ENCODE results near the gene PTPRN2. TPM values are rescaled to one million over a fixed set of nuclear protein-coding genes. Genes with fewer than 3 reads are reported as not detected.

PTPRN2 gene
- total RNA-seq, 1 experiment from 2014 or later = 0.11 TPM

DNA sequence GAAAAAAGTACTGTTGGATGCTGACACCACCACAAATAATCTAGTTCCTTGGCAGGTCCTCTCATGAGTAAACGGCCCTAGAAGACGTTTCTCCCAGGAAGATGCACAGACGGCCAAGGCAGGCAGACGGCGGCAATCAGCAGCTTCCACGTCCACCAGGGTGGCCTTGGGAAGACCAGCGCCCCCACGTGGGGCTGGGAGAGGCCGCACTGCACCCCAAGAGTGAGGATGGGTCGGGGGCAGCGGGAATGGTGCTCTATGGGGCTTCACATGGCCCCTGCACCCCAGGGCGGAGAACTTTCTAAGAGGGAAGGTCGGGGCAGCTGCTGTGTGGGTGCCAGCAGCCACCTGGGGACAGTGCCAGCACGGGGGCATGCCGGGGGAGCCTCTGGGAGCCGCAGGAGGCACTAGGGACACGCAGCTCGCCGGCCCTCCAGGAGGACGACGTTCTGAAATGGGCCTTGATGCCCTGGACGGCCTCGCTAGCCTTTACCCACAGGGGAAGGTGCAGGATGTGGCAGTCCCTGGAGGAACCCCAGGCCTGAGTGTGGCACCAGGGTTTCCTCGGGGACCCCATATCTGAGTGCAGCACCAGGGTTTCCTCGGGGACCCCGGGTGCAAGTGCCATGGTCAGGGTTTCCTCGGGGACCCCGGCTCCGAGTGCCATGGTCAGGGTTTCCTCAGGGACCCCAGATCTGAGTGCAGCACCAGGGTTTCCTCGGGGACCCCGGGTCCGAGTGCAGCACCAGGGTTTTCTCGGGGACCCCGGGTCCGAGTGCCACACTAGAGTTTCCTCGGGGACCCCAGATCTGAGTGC lies 710.9 kb downstream of the PTPRN2 start:
- no peak for DNase-seq (ENCODE audit: low spot score)
- Histone ChIP-seq H3K27me3 (replicated peaks; ENCODE audit: insufficient read depth, low read depth, low read length, poor library complexity) (no peaks in the 10 kb centered on the region), H3K4me3 (ENCODE audit: low read depth, low read length, poor library complexity, severe bottlenecking) (no peak overlapping the region), H3K9me3 (ENCODE audit: low read depth, low read length, poor library complexity, severe bottlenecking) (peaks cover 9% of the 10 kb centered on the region), H3K4me1 (ENCODE audit: insufficient read depth, low read length, poor library complexity, severe bottlenecking) (no peaks in the 10 kb centered on the region), H3K27ac (ENCODE audit: low read depth, low read length, poor library complexity, severe bottlenecking) (no peak overlapping the region), H3K36me3 (ENCODE audit: insufficient read depth, low read length, poor library complexity, severe bottlenecking) (no peaks in the 10 kb centered on the region)
- no TSS peak for BruUV-seq (replicated peaks)
- CTCF ChIA-PET = no interaction called here
- intact Hi-C loops (cut with micrococcal nuclease; ENCODE audit: unreplicated experiment) = no loop called here
- POLR2A ChIA-PET (ENCODE audit: low non-redundant PET) = no interaction called here
- TF ChIP-seq, protein P1, sequence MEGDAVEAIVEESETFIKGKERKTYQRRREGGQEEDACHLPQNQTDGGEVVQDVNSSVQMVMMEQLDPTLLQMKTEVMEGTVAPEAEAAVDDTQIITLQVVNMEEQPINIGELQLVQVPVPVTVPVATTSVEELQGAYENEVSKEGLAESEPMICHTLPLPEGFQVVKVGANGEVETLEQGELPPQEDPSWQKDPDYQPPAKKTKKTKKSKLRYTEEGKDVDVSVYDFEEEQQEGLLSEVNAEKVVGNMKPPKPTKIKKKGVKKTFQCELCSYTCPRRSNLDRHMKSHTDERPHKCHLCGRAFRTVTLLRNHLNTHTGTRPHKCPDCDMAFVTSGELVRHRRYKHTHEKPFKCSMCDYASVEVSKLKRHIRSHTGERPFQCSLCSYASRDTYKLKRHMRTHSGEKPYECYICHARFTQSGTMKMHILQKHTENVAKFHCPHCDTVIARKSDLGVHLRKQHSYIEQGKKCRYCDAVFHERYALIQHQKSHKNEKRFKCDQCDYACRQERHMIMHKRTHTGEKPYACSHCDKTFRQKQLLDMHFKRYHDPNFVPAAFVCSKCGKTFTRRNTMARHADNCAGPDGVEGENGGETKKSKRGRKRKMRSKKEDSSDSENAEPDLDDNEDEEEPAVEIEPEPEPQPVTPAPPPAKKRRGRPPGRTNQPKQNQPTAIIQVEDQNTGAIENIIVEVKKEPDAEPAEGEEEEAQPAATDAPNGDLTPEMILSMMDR (conservative IDR thresholded peaks at IDR 0.05; ENCODE audit: low read depth, low read length) = no peak
- TF ChIP-seq EZH2 (IDR thresholded peaks at IDR 0.05; ENCODE audit: borderline replicate concordance, low read depth, low read length, poor library complexity, severe bottlenecking) = no peak

DNA sequence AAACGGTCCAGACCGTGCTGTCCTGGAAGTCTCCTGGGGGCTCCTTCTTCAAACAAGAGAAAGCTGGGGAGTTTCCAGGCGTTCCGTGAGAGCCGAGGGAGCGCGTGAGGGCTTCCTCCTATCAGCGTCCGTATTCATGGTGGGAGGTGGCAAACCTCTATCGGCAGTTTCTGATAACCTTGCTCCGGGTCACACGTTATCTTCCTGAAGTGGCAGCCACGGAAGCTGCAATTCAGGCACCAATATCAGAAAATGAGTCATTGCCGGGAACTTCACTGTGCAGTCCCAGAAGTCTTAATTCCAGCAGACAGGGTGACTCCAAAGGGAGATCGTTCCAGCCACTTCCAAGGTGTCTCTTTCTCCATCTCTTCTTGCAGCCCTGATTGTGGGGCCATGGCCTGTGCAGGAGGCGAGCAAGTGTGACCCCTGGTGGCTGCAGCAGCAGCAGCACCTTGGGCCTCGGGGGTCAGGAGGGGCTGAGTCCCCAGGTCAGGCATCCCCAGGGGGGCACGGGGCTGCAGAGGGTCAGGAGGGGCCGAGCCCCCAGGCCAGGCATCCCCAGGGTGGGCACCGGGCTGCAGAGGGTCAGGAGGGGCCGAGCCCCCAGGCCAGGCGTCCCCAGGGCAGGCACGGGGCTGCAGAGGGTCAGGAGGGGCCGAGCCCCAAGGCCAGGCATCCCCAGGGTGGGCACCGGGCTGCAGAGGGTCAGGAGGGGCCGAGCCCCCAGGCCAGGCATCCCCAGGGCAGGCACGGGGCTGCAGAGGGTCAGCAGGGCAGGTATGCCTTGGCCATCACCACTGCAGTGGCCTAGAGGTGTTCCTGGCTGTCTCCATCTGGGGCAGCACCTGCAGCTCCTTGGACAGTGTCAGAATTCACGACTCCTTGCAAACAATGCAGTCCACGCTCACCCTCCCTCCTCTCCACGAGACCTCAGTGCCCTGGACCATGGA lies 712.1 kb downstream of the PTPRN2 start:
- Histone ChIP-seq H3K36me3 (ENCODE audit: insufficient read depth, low read length, poor library complexity, severe bottlenecking) (no peaks in the 10 kb centered on the region), H3K4me1 (ENCODE audit: insufficient read depth, low read length, poor library complexity, severe bottlenecking) (no peaks in the 10 kb centered on the region), H3K4me3 (ENCODE audit: low read depth, low read length, poor library complexity, severe bottlenecking) (no peak overlapping the region), H3K9me3 (ENCODE audit: low read depth, low read length, poor library complexity, severe bottlenecking) (peaks cover 9% of the 10 kb centered on the region), H3K27ac (ENCODE audit: low read depth, low read length, poor library complexity, severe bottlenecking) (no peak overlapping the region), H3K27me3 (replicated peaks; ENCODE audit: insufficient read depth, low read depth, low read length, poor library complexity) (no peaks in the 10 kb centered on the region)
- no TSS peak for BruUV-seq (replicated peaks)
- CTCF ChIA-PET = no interaction called here
- POLR2A ChIA-PET (ENCODE audit: low non-redundant PET) = no interaction called here
- TF ChIP-seq, protein P1 (conservative IDR thresholded peaks at IDR 0.05; ENCODE audit: low read depth, low read length) = peak; percentile 47
- no peak for TF ChIP-seq EZH2 (IDR thresholded peaks at IDR 0.05; ENCODE audit: borderline replicate concordance, low read depth, low read length, poor library complexity, severe bottlenecking)
- DNase-seq (ENCODE audit: low spot score) = peak; percentile 6
- intact Hi-C loops (cut with micrococcal nuclease; ENCODE audit: unreplicated experiment) = no loop called here

DNA sequence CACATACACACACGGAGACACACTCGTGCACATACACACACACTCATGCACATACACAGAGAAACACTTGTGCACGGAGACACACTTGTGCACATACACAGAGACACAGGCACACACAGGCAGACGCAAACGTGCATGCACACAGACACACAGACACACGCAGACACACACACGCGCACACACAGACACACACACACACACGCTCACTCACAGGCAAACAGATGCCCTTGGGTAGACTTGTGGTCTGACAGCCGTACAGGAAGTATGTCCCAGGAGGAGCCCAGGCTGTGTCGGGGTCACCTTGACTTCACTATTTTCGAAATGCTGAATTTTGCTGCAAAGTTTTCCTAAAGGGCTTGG lies 712.8 kb downstream of the PTPRN2 start:
- H3K27ac ChIP-seq (ENCODE audit: low read depth, low read length, poor library complexity, severe bottlenecking) = no peak overlapping the region
- POLR2A ChIA-PET (ENCODE audit: low non-redundant PET) = no interaction called here
- peaks cover 6% of the 10 kb centered on the region for H3K9me3 ChIP-seq (ENCODE audit: low read depth, low read length, poor library complexity, severe bottlenecking)
- no peaks in the 10 kb centered on the region for H3K36me3 ChIP-seq (ENCODE audit: insufficient read depth, low read length, poor library complexity, severe bottlenecking)
- no peak for DNase-seq (ENCODE audit: low spot score)
- no peak for TF ChIP-seq EZH2 (IDR thresholded peaks at IDR 0.05; ENCODE audit: borderline replicate concordance, low read depth, low read length, poor library complexity, severe bottlenecking)
- TF ChIP-seq, protein P1 (conservative IDR thresholded peaks at IDR 0.05; ENCODE audit: low read depth, low read length) = no peak
- H3K27me3 ChIP-seq (replicated peaks; ENCODE audit: insufficient read depth, low read depth, low read length, poor library complexity) = peaks cover 2% of the 10 kb centered on the region
- intact Hi-C loops (cut with micrococcal nuclease; ENCODE audit: unreplicated experiment) = no loop called here
- no peaks in the 10 kb centered on the region for H3K4me1 ChIP-seq (ENCODE audit: insufficient read depth, low read length, poor library complexity, severe bottlenecking)
- CTCF ChIA-PET = no interaction called here
- no TSS peak for BruUV-seq (replicated peaks)
- H3K4me3 ChIP-seq (ENCODE audit: low read depth, low read length, poor library complexity, severe bottlenecking) = no peak overlapping the region

All from A673 (cell line).